A549 (cell line): ENCODE data around the gene PCTP. TPM values are rescaled to one million over a fixed set of nuclear protein-coding genes. Genes with fewer than 3 reads are reported as not detected.

Experiments
- ATAC-seq, 2 experiments: fragments of 200-7000 bp in 1 of 2; fragments of >200 bp in 1 of 2; cut with Nextera tagmentation in 1 of 2; cut with Tn5 transposase in 1 of 2; 3 replicates each; pipeline versions ENCODE4 v1.8.0 to v1.9.1; 2018 to 2020; ENCODE audit warnings: mild to moderate bottlenecking in 1 of 2, moderate library complexity in 1 of 2
- CTCF ChIA-PET: fragments of 300-600 bp; sonication (Branson Sonifier 250); formaldehyde crosslinking; extraction: SDS; loops from one replicate; lab custom pipeline; 2021; ENCODE audit warnings: antibody characterized with exemption, inconsistent platforms; lab: Yijun Ruan, JAX
- POLR2A ChIA-PET: fragments of 350-600 bp; formaldehyde crosslinking; extraction: SDS; loops from one replicate; lab custom pipeline; 2021; ENCODE audit warnings: antibody characterized with exemption, inconsistent platforms; lab: Yijun Ruan, JAX
- DNase-seq, 2 experiments: peaks; one replicate each; pipeline versions ENCODE4 v3.0.0 to v3.0.0-alpha.2; 2011 to 2016; ENCODE audit warnings: low read depth in 1 of 2, low spot score in 1 of 2
- FAIRE-seq: peaks from 2 replicates; lab custom pipeline; 2011; peaks lifted over from hg19 to GRCh38; lab: Jason Lieb, UNC
- H3K27ac ChIP-seq, 2 experiments: fragments of >200 bp; sonication (Bioruptor Twin); formaldehyde crosslinking; 3 replicates each; pipeline ENCODE4 v1.5.1; 2016 to 2017
- H3K4me1 ChIP-seq: fragments of >200 bp; sonication (Bioruptor Twin); formaldehyde crosslinking; 3 replicates; pipeline ENCODE4 v1.6.1; 2016
- H3K4me2 ChIP-seq: fragments of >200 bp; sonication (Bioruptor Twin); formaldehyde crosslinking; 3 replicates; pipeline ENCODE4 v1.6.1; 2016
- H3K4me3 ChIP-seq: fragments of >200 bp; sonication (Bioruptor Twin); formaldehyde crosslinking; 3 replicates; pipeline ENCODE4 v1.5.1; 2016
- H3K9me3 ChIP-seq: fragments of >200 bp; sonication (Bioruptor Twin); formaldehyde crosslinking; 3 replicates; pipeline ENCODE4 v1.6.1; 2016
- BHLHE40 ChIP-seq: IDR thresholded peaks from 2 replicates; pipeline ENCODE4 v1.6.1; 2012; ENCODE audit warnings: low read depth, low read length, inconsistent platforms
- CBX2 ChIP-seq: fragments of 200-600 bp; sonication (generic); IDR thresholded peaks from 2 replicates; pipeline ENCODE4 v1.6.1; 2016; ENCODE audit warnings: low read depth, mild to moderate bottlenecking, borderline replicate concordance
- CBX8 ChIP-seq: fragments of 200-600 bp; sonication (generic); IDR thresholded peaks from 2 replicates; pipeline ENCODE4 v1.6.1; 2016
- CEBPB ChIP-seq, 2 experiments: fragments of >200 bp in 1 of 2; sonication (Bioruptor Twin) in 1 of 2; formaldehyde crosslinking in 1 of 2; IDR thresholded peaks; 2 replicates each; pipeline ENCODE4 v1.6.1; 2012 to 2016
- CHD2 ChIP-seq: fragments of 150-350 bp; IDR thresholded peaks from 2 replicates; pipeline ENCODE4 v1.6.1; 2014; ENCODE audit warnings: low read length; ENCODE audit not compliant: partially characterized antibody
- ESRRA ChIP-seq: fragments of 150-350 bp; IDR thresholded peaks from 2 replicates; pipeline ENCODE4 v1.6.1; 2014; ENCODE audit warnings: mild to moderate bottlenecking, low read length, borderline replicate concordance
- FOSL2 ChIP-seq, 2 experiments: fragments of 450-650 bp in 1 of 2; fragments of >200 bp in 1 of 2; sonication (Bioruptor Twin) in 1 of 2; formaldehyde crosslinking; IDR thresholded peaks; 2 replicates each; pipeline versions ENCODE4 v1.5.0 to v1.6.1; 2016 to 2020; ENCODE audit warnings: mild to moderate bottlenecking in 1 of 2, moderate library complexity in 1 of 2
- FOXS1 ChIP-seq: fragments of 250-450 bp; sonication (Bioruptor Pico); IDR thresholded peaks from 2 replicates; pipeline ENCODE4 v1.5.0; 2020; ENCODE audit warnings: mild to moderate bottlenecking, moderate library complexity
- GATA3 ChIP-seq: IDR thresholded peaks from 2 replicates; pipeline ENCODE4 v1.6.1; 2012; ENCODE audit warnings: borderline replicate concordance
- HES2 ChIP-seq: fragments of >200 bp; sonication (Bioruptor Twin); formaldehyde crosslinking; IDR thresholded peaks from 2 replicates; pipeline ENCODE4 v1.6.1; 2016
- HEYL ChIP-seq: fragments of 250-450 bp; sonication (Bioruptor Pico); IDR thresholded peaks from 2 replicates; pipeline ENCODE4 v1.8.0; 2021; ENCODE audit warnings: mild to moderate bottlenecking, moderate library complexity
- JUN ChIP-seq, 2 experiments: fragments of >200 bp; sonication (Bioruptor Twin); formaldehyde crosslinking; IDR thresholded peaks; 2 replicates in 1 of 2; 3 replicates in 1 of 2; pipeline ENCODE4 v1.6.1; 2016 to 2017
- JUNB ChIP-seq: fragments of >200 bp; sonication (Bioruptor Twin); formaldehyde crosslinking; IDR thresholded peaks from 2 replicates; pipeline ENCODE4 v1.6.1; 2016
- KDM1A ChIP-seq: fragments of 200-600 bp; sonication (generic); IDR thresholded peaks from 2 replicates; pipeline ENCODE4 v1.6.1; 2016; ENCODE audit warnings: low read depth, mild to moderate bottlenecking
- KDM5A ChIP-seq: fragments of 200-600 bp; sonication (generic); IDR thresholded peaks from 2 replicates; pipeline ENCODE4 v1.6.1; 2016; ENCODE audit warnings: antibody characterized with exemption, mild to moderate bottlenecking
- MAFK ChIP-seq: fragments of 450-650 bp; IDR thresholded peaks from 2 replicates; pipeline ENCODE4 v1.6.1; 2014; ENCODE audit not compliant: partially characterized antibody
- MAZ ChIP-seq: fragments of 150-350 bp; IDR thresholded peaks from 2 replicates; pipeline ENCODE4 v1.6.1; 2014; ENCODE audit warnings: antibody characterized with exemption, low read depth, low read length, borderline replicate concordance
- NFE2L2 ChIP-seq: fragments of 150-350 bp; conservative IDR thresholded peaks from 2 replicates; pipeline ENCODE4 v1.6.1; 2014; ENCODE audit warnings: low read length
- NPAS2 ChIP-seq: fragments of 250-450 bp; sonication (Bioruptor Pico); IDR thresholded peaks from 2 replicates; pipeline ENCODE4 v1.8.0; 2022; ENCODE audit warnings: mild to moderate bottlenecking, moderate library complexity, borderline replicate concordance
- POLR2A ChIP-seq: IDR thresholded peaks from 2 replicates; pipeline ENCODE4 v1.6.1; 2012; ENCODE audit warnings: mild to moderate bottlenecking, low read length
- RAD21 ChIP-seq, 2 experiments: fragments of >200 bp in 1 of 2; sonication (Bioruptor Twin) in 1 of 2; formaldehyde crosslinking in 1 of 2; IDR thresholded peaks in 1 of 2; conservative IDR thresholded peaks in 1 of 2; 2 replicates in 1 of 2; 3 replicates in 1 of 2; pipeline ENCODE4 v1.6.1; 2012 to 2018; ENCODE audit warnings: inconsistent platforms in 1 of 2
- TFCP2L1 ChIP-seq: fragments of 250-450 bp; sonication (Bioruptor Pico); IDR thresholded peaks from 2 replicates; pipeline ENCODE4 v1.5.0; 2021; ENCODE audit warnings: mild to moderate bottlenecking
- ZFP36 ChIP-seq: fragments of 450-650 bp; IDR thresholded peaks from 2 replicates; pipeline ENCODE4 v1.6.1; 2014; ENCODE audit warnings: borderline replicate concordance; ENCODE audit not compliant: partially characterized antibody
- WGBS: methylation state at CpG from one replicate; pipeline ENCODE4 v1.1.6; 2017; ENCODE audit errors: missing lambda C conversion rate; 5-methylcytosine and 5-hydroxymethylcytosine counted together
- polyA plus RNA-seq, 4 experiments: library from polyadenylated mRNA; depleted of rRNA in 3 of 4; stranded (reverse); fragments of >200 nt; fragmentation: RNase III in 1 of 4; extraction: RNeasy Plus Mini Kit Qiagen cat#74134 plus additional on column Dnase treatment in 1 of 4; gene quantifications; 2 replicates in 3 of 4; 3 replicates in 1 of 4; pipeline ENCODE4 v1.2.3, GENCODE V29; 2011 to 2017
- TF ChIP-seq, protein P1 (sequence below): IDR thresholded peaks from 2 replicates; pipeline ENCODE4 v1.6.1; 2012; ENCODE audit warnings: low read depth, borderline replicate concordance
- TF ChIP-seq, protein P2 (sequence below): fragments of >200 bp; sonication (Bioruptor Twin); formaldehyde crosslinking; IDR thresholded peaks from 3 replicates; pipeline ENCODE4 v1.5.1; 2016
- TF ChIP-seq, protein P3 (sequence below): fragments of >200 bp; sonication (Bioruptor Twin); formaldehyde crosslinking; IDR thresholded peaks from 3 replicates; pipeline ENCODE4 v1.6.1; 2016
- TF ChIP-seq, protein P4 (sequence below): fragments of 250-450 bp; sonication (Bioruptor Pico); IDR thresholded peaks from 2 replicates; pipeline ENCODE4 v1.5.0; 2020; ENCODE audit warnings: low read depth, mild to moderate bottlenecking, moderate library complexity

The PCTP gene
- polyA plus RNA-seq, 2 of the 4 experiments (the other 2 are of a cell fraction), result 17.1 to 31.5 TPM

GRCh38 chr17:55785181-55785580 is 34.3 kb downstream of the PCTP start:
- CTCF ChIA-PET, result interaction anchor here (1.0 to 6.3 kb wide), 4 partner anchors 9 to 258 kb away, joined by 3 to 45 read pairs (median 4); no protein-coding TSS in a partner anchor
- Histone ChIP-seq H3K4me2 (no peak overlapping the region), H3K4me1 (no peaks in the 10 kb centered on the region), H3K27ac (no peak overlapping the region), H3K4me3 (no peak overlapping the region), H3K9me3 (no peaks in the 10 kb centered on the region)
- FAIRE-seq (no peak), DNase-seq (no peak), ATAC-seq (no peak)
- TF ChIP-seq BHLHE40, result no peak
- no peak for TF ChIP-seq MAFK
- no peak for TF ChIP-seq HEYL (CRISPR knock-in tag)
- TF ChIP-seq RAD21 (conservative IDR thresholded peaks at IDR 0.05 in 1 of 2, IDR thresholded peaks at IDR 0.05 in 1 of 2), result no peak
- TF ChIP-seq, protein P1, sequence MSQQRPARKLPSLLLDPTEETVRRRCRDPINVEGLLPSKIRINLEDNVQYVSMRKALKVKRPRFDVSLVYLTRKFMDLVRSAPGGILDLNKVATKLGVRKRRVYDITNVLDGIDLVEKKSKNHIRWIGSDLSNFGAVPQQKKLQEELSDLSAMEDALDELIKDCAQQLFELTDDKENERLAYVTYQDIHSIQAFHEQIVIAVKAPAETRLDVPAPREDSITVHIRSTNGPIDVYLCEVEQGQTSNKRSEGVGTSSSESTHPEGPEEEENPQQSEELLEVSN, result no peak
- 24% methylated on average over 1 of the region's 1 CpG for whole genome bisulfite sequencing
- POLR2A ChIA-PET, result no interaction called here

DNA sequence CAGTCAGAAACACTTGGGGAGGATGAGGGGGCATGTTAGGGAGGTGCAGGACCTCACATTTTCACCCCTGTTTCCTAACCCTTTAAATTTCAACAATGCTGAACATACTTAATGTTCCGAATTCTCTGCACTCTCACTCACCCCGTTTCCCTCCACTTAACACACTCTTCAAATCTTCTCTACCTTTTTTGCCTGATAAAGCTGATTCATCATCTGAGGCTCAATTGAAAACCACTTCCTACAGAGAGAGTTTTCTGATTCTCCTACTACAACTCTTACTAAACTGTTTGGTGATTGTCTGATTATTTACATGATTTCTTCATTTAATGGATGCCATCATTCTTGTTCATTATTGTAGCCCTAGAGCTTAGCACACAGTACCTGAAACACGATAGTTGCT is 42.4 kb downstream of the PCTP start:
- DNase-seq (no peak), FAIRE-seq (no peak), ATAC-seq (no peak)
- ChIA-PET POLR2A (interaction anchor here (0.6 kb wide), 1 partner anchor 73 kb away, joined by 5 read pairs; no protein-coding TSS in a partner anchor), CTCF (interaction anchor here (1.1 kb wide), 1 partner anchor 42 kb away, joined by 4 read pairs; the partner anchor contains the start of gene PCTP)
- WGBS, result 6% methylated on average over 3 of the region's 3 CpGs
- TF ChIP-seq CEBPB (IDR thresholded peaks at IDR 0.05), result no peak
- TF ChIP-seq CHD2, result no peak
- TF ChIP-seq, protein P1, result no peak
- no peak for TF ChIP-seq CBX2
- no peak for TF ChIP-seq HEYL (CRISPR knock-in tag)
- TF ChIP-seq POLR2A, result no peak
- no peak for TF ChIP-seq FOXS1
- no peak for TF ChIP-seq GATA3
- no peak for TF ChIP-seq FOSL2 (IDR thresholded peaks at IDR 0.05)
- no peak for TF ChIP-seq FOSL2 (CRISPR knock-in tag; IDR thresholded peaks at IDR 0.05)
- TF ChIP-seq ESRRA, result no peak
- TF ChIP-seq ZFP36, result no peak
- TF ChIP-seq, protein P2, sequence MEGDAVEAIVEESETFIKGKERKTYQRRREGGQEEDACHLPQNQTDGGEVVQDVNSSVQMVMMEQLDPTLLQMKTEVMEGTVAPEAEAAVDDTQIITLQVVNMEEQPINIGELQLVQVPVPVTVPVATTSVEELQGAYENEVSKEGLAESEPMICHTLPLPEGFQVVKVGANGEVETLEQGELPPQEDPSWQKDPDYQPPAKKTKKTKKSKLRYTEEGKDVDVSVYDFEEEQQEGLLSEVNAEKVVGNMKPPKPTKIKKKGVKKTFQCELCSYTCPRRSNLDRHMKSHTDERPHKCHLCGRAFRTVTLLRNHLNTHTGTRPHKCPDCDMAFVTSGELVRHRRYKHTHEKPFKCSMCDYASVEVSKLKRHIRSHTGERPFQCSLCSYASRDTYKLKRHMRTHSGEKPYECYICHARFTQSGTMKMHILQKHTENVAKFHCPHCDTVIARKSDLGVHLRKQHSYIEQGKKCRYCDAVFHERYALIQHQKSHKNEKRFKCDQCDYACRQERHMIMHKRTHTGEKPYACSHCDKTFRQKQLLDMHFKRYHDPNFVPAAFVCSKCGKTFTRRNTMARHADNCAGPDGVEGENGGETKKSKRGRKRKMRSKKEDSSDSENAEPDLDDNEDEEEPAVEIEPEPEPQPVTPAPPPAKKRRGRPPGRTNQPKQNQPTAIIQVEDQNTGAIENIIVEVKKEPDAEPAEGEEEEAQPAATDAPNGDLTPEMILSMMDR, result no peak
- TF ChIP-seq NPAS2 (CRISPR knock-in tag), result no peak
- no peak for TF ChIP-seq KDM5A
- TF ChIP-seq MAZ, result no peak
- no peak for TF ChIP-seq JUN (IDR thresholded peaks at IDR 0.05)
- TF ChIP-seq TFCP2L1, result no peak
- Histone ChIP-seq H3K4me1 (no peaks in the 10 kb centered on the region), H3K4me3 (no peak overlapping the region), H3K9me3 (no peaks in the 10 kb centered on the region), H3K4me2 (no peak overlapping the region), H3K27ac (no peak overlapping the region)

DNA sequence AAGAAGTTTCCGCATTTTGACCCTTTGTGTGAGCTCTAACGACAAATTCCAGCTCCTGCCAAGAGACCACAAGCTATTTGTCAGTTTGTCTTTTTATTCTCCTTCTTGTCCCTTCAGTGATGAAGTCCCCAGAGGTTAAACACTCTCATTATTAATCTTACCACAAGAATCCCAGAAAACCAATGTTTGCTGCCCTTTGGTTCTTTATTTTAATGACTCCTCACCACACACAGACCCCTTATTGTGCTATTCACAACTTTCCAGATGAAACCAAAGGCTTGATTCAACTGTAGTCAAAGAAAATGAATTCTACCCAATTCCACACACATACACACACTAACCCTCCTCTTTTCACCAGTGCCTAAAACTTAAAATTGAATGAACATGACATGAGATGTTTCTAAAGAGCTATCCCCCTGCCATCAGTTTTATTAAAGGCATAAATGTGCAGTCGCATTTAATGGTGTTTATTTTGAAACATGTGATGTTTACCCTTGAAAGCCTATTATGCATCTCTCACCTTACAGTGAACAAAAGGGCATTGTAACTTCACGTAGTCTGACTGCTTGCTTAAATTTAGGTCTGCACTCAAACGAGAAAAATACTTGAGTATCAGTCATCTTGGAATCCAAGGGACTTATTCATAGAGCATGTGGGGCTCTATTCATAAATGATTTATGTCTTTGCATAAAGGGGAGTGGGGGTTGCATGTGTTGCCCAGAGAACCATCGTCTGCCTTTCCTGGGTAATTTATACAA is 44.1 kb downstream of the PCTP start:
- CTCF ChIA-PET, result interaction anchor here (1.0 kb wide), 1 partner anchor 9 kb away, joined by 3 read pairs; no protein-coding TSS in a partner anchor

More for the DNA sequence above, 44.1 kb downstream of the PCTP start:
- no peak for FAIRE-seq
- Histone ChIP-seq H3K4me3 (no peak overlapping the region), H3K4me2 (no peak overlapping the region), H3K27ac (no peak overlapping the region), H3K9me3 (no peaks in the 10 kb centered on the region), H3K4me1 (no peaks in the 10 kb centered on the region)
- TF ChIP-seq, protein P3, sequence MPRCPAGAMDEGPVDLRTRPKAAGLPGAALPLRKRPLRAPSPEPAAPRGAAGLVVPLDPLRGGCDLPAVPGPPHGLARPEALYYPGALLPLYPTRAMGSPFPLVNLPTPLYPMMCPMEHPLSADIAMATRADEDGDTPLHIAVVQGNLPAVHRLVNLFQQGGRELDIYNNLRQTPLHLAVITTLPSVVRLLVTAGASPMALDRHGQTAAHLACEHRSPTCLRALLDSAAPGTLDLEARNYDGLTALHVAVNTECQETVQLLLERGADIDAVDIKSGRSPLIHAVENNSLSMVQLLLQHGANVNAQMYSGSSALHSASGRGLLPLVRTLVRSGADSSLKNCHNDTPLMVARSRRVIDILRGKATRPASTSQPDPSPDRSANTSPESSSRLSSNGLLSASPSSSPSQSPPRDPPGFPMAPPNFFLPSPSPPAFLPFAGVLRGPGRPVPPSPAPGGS, result no peak
- TF ChIP-seq MAZ (no peak), NPAS2 (CRISPR knock-in tag) (no peak), CBX8 (no peak), NFE2L2 (no peak), JUNB (no peak), CEBPB (IDR thresholded peaks at IDR 0.05) (no peak), CBX2 (no peak), HES2 (no peak), KDM1A (no peak)
- TF ChIP-seq, protein P4, sequence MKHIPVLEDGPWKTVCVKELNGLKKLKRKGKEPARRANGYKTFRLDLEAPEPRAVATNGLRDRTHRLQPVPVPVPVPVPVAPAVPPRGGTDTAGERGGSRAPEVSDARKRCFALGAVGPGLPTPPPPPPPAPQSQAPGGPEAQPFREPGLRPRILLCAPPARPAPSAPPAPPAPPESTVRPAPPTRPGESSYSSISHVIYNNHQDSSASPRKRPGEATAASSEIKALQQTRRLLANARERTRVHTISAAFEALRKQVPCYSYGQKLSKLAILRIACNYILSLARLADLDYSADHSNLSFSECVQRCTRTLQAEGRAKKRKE (CRISPR knock-in tag), result no peak
- TF ChIP-seq, protein P1, result no peak
- DNase-seq, result no peak
- 4% methylated on average over 6 of the region's 6 CpGs for WGBS
- POLR2A ChIA-PET, result no interaction called here
- ATAC-seq, result no peak
